HG03064 (cell line): ENCODE results near the gene AMIGO2.

ENCODE experiments used
- ATAC-seq: cut with Tn5 transposase; IDR thresholded peaks from one replicate; pipeline ENCODE4 v1.9.1; 2021; ENCODE audit warnings: low read depth; ENCODE audit not compliant: unreplicated experiment

Gene AMIGO2

GRCh38 chr12:47038270-47038748 lies 41.5 kb downstream of the AMIGO2 start:
- no peak for ATAC-seq

GRCh38 chr12:47035484-47035883 lies 44.3 kb downstream of the AMIGO2 start:
- ATAC-seq: no peak

GRCh38 chr12:47034661-47035060 lies 45.1 kb downstream of the AMIGO2 start:
- no peak for ATAC-seq

GRCh38 chr12:47033789-47034555 lies 45.8 kb downstream of the AMIGO2 start:
- no peak for ATAC-seq

GRCh38 chr12:47033081-47033480 lies 46.7 kb downstream of the AMIGO2 start:
- ATAC-seq: no peak

- no peak for ATAC-seq
Observed at GRCh38 chr12:47032644-47033043, 47.1 kb downstream of the AMIGO2 start.

- ATAC-seq: no peak
Observed at GRCh38 chr12:47029903-47030302, 49.9 kb downstream of the AMIGO2 start.

- no peak for ATAC-seq
Observed at GRCh38 chr12:47028981-47029708, 50.6 kb downstream of the AMIGO2 start.

- ATAC-seq: no peak
Observed at GRCh38 chr12:47028186-47028585, 51.6 kb downstream of the AMIGO2 start.
